Hematopoietic multipotent progenitor cell treated with erythropoietin and hydrocortisone succinate and interleukin-3 and kit ligand, for 4 days (in vitro differentiated cells): ENCODE data around the gene ACAD11.
"Not testable (repeated sequence)": the region's sequence is repeated elsewhere in the genome, so short reads cannot be mapped to it uniquely, and the experiment has no call there.

Experiments used
- DNase-seq: peaks from one replicate; pipeline ENCODE4 v3.0.0-alpha.2; 2015

The ACAD11 gene

GRCh38 chr3:132650153-132650552, 9.5 kb downstream of the ACAD11 start:
- DNase-seq, result no peak

- DNase-seq, result no peak
Observed at GRCh38 chr3:132645058-132645457, 14.6 kb downstream of the ACAD11 start.

GRCh38 chr3:132643366-132643765, 16.2 kb downstream of the ACAD11 start:
- peak; percentile 19 for DNase-seq

- no peak for DNase-seq
Observed at GRCh38 chr3:132642539-132642847, 17.1 kb downstream of the ACAD11 start.

GRCh38 chr3:132641837-132642538, 17.6 kb downstream of the ACAD11 start:
- DNase-seq, result peak; percentile 80

- not testable (repeated sequence) for DNase-seq
Observed at GRCh38 chr3:132641427-132641826, 18.2 kb downstream of the ACAD11 start.

GRCh38 chr3:132638706-132639105, 20.9 kb downstream of the ACAD11 start:
- no peak for DNase-seq

- DNase-seq, result no peak
Observed at GRCh38 chr3:132637590-132637989, 22.0 kb downstream of the ACAD11 start.

- DNase-seq, result no peak
Observed at GRCh38 chr3:132635052-132635451, 24.6 kb downstream of the ACAD11 start.

- no peak for DNase-seq
Observed at GRCh38 chr3:132630612-132631011, 29.0 kb downstream of the ACAD11 start.

- DNase-seq, result no peak
Observed at GRCh38 chr3:132629928-132630327, 29.7 kb downstream of the ACAD11 start.

- no peak for DNase-seq
Observed at GRCh38 chr3:132628157-132628556, 31.5 kb downstream of the ACAD11 start.

GRCh38 chr3:132626955-132627354, 32.7 kb downstream of the ACAD11 start:
- DNase-seq, result no peak

- no peak for DNase-seq
Observed at GRCh38 chr3:132625613-132626012, 34.0 kb downstream of the ACAD11 start.

GRCh38 chr3:132624790-132625189, 34.8 kb downstream of the ACAD11 start:
- DNase-seq, result no peak

- no peak for DNase-seq
Observed at GRCh38 chr3:132623646-132624045, 36.0 kb downstream of the ACAD11 start.

GRCh38 chr3:132622761-132623160, 36.8 kb downstream of the ACAD11 start:
- DNase-seq, result no peak

- DNase-seq, result no peak
Observed at GRCh38 chr3:132622148-132622547, 37.5 kb downstream of the ACAD11 start.

GRCh38 chr3:132616780-132617179, 42.8 kb downstream of the ACAD11 start:
- no peak for DNase-seq

- peak; percentile 12 for DNase-seq
Observed at GRCh38 chr3:132615881-132616280, 43.7 kb downstream of the ACAD11 start.

GRCh38 chr3:132615301-132615700, 44.3 kb downstream of the ACAD11 start:
- DNase-seq, result not testable (repeated sequence)

- not testable (repeated sequence) for DNase-seq
Observed at GRCh38 chr3:132606620-132607019, 53.0 kb downstream of the ACAD11 start.

- DNase-seq, result no peak
Observed at GRCh38 chr3:132606085-132606484, 53.5 kb downstream of the ACAD11 start.

- no peak for DNase-seq
Observed at GRCh38 chr3:132605374-132605792, 54.2 kb downstream of the ACAD11 start.

- not testable (repeated sequence) for DNase-seq
Observed at GRCh38 chr3:132600614-132601013, 59.0 kb downstream of the ACAD11 start.
